Measurements from ENCODE around the gene ARL5C.

ARL5C gene

DNA sequence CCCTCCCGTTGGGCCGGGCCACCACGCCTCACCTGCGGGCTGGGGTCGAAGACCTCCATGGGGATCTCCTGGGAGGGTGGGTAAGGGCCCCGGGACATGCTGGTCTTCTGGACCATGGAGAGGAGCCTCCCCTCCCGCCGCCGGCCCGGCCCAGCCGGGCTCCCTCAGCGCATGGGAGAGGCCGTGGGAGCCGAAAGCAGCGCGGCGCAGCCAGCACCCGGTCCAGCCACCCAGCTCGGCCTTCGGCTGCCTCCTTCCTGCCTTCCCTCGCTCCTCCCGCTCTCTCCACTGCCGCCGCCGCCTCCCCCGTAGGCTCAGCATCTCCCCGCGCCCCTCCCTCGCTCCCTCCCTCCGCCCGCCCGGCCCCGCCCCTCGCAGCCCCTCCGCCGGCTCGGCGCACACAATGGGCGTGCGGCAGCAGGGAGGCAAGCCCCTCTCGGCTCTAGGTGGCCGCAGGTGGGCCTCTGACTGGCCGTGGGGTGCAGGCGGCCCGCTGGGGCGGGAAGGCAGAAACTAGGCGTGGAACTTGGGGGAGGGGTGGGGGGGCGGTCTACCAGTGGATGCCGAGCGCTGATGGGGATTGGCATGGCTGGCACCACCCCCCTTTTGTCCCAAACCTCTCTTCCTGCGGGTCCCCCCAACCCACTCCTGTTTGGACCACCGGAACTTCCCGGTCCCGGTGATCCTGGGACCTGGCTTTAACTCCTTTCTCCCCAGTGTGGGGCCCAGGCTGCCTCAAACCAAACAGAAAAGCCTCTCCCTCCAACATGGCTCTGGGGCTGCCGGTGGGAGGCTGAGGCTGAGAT is 31.6 kb upstream of the ARL5C start, which contains the start of gene CACNB1 (continued):
- TF ChIP-seq GLI4 (tag by site-specific recombination; IDR thresholded peaks at IDR 0.05), result no peak
- no peak for TF ChIP-seq GLI2 (tag by site-specific recombination; IDR thresholded peaks at IDR 0.05; ENCODE audit: borderline replicate concordance, low read depth)
- no peak for TF ChIP-seq ZNF114 (tag by site-specific recombination; IDR thresholded peaks at IDR 0.05)
- no peak; the same call in 1 of the 2 replicates for TF ChIP-seq WT1 (tag by site-specific recombination; IDR thresholded peaks at IDR 0.05)
- no peak for TF ChIP-seq ZNF837 (tag by site-specific recombination; IDR thresholded peaks at IDR 0.05)
- TF ChIP-seq, protein P1, sequence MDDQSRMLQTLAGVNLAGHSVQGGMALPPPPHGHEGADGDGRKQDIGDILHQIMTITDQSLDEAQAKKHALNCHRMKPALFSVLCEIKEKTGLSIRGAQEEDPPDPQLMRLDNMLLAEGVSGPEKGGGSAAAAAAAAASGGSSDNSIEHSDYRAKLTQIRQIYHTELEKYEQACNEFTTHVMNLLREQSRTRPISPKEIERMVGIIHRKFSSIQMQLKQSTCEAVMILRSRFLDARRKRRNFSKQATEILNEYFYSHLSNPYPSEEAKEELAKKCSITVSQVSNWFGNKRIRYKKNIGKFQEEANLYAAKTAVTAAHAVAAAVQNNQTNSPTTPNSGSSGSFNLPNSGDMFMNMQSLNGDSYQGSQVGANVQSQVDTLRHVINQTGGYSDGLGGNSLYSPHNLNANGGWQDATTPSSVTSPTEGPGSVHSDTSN (CRISPR knock-in tag; IDR thresholded peaks at IDR 0.05), result peak; percentile 43; the same call in 1 of the 2 replicates
- peak; percentile 86 for TF ChIP-seq KLF1 (tag by site-specific recombination; IDR thresholded peaks at IDR 0.05)
- no peak for TF ChIP-seq ZNF391 (tag by site-specific recombination; IDR thresholded peaks at IDR 0.05; ENCODE audit: borderline replicate concordance, low read depth)
- TF ChIP-seq SP7 (tag by site-specific recombination; IDR thresholded peaks at IDR 0.05), result peak; percentile 25; the same call in 1 of the 2 replicates
- no peak for TF ChIP-seq ZNF777 (tag by site-specific recombination; IDR thresholded peaks at IDR 0.05; ENCODE audit: borderline replicate concordance)
- TF ChIP-seq ZNF24 (tag by site-specific recombination; IDR thresholded peaks at IDR 0.05), result no peak
- TF ChIP-seq ZNF530 (tag by site-specific recombination; IDR thresholded peaks at IDR 0.05; ENCODE audit: low read depth), result no peak
- TF ChIP-seq, protein P2, sequence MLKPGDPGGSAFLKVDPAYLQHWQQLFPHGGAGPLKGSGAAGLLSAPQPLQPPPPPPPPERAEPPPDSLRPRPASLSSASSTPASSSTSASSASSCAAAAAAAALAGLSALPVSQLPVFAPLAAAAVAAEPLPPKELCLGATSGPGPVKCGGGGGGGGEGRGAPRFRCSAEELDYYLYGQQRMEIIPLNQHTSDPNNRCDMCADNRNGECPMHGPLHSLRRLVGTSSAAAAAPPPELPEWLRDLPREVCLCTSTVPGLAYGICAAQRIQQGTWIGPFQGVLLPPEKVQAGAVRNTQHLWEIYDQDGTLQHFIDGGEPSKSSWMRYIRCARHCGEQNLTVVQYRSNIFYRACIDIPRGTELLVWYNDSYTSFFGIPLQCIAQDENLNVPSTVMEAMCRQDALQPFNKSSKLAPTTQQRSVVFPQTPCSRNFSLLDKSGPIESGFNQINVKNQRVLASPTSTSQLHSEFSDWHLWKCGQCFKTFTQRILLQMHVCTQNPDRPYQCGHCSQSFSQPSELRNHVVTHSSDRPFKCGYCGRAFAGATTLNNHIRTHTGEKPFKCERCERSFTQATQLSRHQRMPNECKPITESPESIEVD (tag by site-specific recombination; IDR thresholded peaks at IDR 0.05), result no peak
- no peak for TF ChIP-seq FEZF1 (tag by site-specific recombination; IDR thresholded peaks at IDR 0.05)
- TF ChIP-seq, protein P3, sequence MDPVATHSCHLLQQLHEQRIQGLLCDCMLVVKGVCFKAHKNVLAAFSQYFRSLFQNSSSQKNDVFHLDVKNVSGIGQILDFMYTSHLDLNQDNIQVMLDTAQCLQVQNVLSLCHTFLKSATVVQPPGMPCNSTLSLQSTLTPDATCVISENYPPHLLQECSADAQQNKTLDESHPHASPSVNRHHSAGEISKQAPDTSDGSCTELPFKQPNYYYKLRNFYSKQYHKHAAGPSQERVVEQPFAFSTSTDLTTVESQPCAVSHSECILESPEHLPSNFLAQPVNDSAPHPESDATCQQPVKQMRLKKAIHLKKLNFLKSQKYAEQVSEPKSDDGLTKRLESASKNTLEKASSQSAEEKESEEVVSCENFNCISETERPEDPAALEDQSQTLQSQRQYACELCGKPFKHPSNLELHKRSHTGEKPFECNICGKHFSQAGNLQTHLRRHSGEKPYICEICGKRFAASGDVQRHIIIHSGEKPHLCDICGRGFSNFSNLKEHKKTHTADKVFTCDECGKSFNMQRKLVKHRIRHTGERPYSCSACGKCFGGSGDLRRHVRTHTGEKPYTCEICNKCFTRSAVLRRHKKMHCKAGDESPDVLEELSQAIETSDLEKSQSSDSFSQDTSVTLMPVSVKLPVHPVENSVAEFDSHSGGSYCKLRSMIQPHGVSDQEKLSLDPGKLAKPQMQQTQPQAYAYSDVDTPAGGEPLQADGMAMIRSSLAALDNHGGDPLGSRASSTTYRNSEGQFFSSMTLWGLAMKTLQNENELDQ (tag by site-specific recombination; IDR thresholded peaks at IDR 0.05; ENCODE audit: low read depth), result no peak
- TF ChIP-seq, protein P4, sequence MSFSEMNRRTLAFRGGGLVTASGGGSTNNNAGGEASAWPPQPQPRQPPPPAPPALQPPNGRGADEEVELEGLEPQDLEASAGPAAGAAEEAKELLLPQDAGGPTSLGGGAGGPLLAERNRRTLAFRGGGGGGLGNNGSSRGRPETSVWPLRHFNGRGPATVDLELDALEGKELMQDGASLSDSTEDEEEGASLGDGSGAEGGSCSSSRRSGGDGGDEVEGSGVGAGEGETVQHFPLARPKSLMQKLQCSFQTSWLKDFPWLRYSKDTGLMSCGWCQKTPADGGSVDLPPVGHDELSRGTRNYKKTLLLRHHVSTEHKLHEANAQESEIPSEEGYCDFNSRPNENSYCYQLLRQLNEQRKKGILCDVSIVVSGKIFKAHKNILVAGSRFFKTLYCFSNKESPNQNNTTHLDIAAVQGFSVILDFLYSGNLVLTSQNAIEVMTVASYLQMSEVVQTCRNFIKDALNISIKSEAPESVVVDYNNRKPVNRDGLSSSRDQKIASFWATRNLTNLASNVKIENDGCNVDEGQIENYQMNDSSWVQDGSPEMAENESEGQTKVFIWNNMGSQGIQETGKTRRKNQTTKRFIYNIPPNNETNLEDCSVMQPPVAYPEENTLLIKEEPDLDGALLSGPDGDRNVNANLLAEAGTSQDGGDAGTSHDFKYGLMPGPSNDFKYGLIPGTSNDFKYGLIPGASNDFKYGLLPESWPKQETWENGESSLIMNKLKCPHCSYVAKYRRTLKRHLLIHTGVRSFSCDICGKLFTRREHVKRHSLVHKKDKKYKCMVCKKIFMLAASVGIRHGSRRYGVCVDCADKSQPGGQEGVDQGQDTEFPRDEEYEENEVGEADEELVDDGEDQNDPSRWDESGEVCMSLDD (tag by site-specific recombination; IDR thresholded peaks at IDR 0.05), result no peak
- TF ChIP-seq KLF8 (tag by site-specific recombination; IDR thresholded peaks at IDR 0.05), result peak; percentile 84; the same call in 1 of the 2 replicates
- no peak for TF ChIP-seq ZNF112 (tag by site-specific recombination; IDR thresholded peaks at IDR 0.05)
- TF ChIP-seq GLIS2 (tag by site-specific recombination; IDR thresholded peaks at IDR 0.05), result peak; percentile 71
- TF ChIP-seq, protein P5, sequence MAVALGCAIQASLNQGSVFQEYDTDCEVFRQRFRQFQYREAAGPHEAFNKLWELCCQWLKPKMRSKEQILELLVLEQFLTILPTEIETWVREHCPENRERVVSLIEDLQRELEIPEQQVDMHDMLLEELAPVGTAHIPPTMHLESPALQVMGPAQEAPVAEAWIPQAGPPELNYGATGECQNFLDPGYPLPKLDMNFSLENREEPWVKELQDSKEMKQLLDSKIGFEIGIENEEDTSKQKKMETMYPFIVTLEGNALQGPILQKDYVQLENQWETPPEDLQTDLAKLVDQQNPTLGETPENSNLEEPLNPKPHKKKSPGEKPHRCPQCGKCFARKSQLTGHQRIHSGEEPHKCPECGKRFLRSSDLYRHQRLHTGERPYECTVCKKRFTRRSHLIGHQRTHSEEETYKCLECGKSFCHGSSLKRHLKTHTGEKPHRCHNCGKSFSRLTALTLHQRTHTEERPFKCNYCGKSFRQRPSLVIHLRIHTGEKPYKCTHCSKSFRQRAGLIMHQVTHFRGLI (tag by site-specific recombination; IDR thresholded peaks at IDR 0.05), result no peak
- TF ChIP-seq ZFP37 (tag by site-specific recombination; IDR thresholded peaks at IDR 0.05), result no peak
- no peak for TF ChIP-seq ZNF416 (tag by site-specific recombination; IDR thresholded peaks at IDR 0.05)
- no peak for TF ChIP-seq ZNF223 (tag by site-specific recombination; IDR thresholded peaks at IDR 0.05)
- no peak for TF ChIP-seq ZNF184 (tag by site-specific recombination; IDR thresholded peaks at IDR 0.05)
- TF ChIP-seq ZBTB1 (tag by site-specific recombination; IDR thresholded peaks at IDR 0.05), result no peak
- TF ChIP-seq, protein P6, sequence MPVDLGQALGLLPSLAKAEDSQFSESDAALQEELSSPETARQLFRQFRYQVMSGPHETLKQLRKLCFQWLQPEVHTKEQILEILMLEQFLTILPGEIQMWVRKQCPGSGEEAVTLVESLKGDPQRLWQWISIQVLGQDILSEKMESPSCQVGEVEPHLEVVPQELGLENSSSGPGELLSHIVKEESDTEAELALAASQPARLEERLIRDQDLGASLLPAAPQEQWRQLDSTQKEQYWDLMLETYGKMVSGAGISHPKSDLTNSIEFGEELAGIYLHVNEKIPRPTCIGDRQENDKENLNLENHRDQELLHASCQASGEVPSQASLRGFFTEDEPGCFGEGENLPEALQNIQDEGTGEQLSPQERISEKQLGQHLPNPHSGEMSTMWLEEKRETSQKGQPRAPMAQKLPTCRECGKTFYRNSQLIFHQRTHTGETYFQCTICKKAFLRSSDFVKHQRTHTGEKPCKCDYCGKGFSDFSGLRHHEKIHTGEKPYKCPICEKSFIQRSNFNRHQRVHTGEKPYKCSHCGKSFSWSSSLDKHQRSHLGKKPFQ (tag by site-specific recombination; IDR thresholded peaks at IDR 0.05), result no peak
- TF ChIP-seq ZNF521 (tag by site-specific recombination; IDR thresholded peaks at IDR 0.05), result no peak
- TF ChIP-seq ZNF155 (tag by site-specific recombination; IDR thresholded peaks at IDR 0.05), result no peak
- no peak for TF ChIP-seq ZNF776 (tag by site-specific recombination; IDR thresholded peaks at IDR 0.05; ENCODE audit: borderline replicate concordance)
